HPDE6-E6E7 (cell line): Measurements from ENCODE around the gene OR7C2.
"Not testable (repeated sequence)": the region's sequence is repeated elsewhere in the genome, so short reads cannot be mapped to it uniquely, and the experiment has no call there.

Experiments
- DNase-seq: peaks from one replicate; pipeline ENCODE4 v3.0.0; 2011; ENCODE audit warnings: missing footprints; ENCODE audit errors: extremely low spot score

OR7C2 gene

DNA sequence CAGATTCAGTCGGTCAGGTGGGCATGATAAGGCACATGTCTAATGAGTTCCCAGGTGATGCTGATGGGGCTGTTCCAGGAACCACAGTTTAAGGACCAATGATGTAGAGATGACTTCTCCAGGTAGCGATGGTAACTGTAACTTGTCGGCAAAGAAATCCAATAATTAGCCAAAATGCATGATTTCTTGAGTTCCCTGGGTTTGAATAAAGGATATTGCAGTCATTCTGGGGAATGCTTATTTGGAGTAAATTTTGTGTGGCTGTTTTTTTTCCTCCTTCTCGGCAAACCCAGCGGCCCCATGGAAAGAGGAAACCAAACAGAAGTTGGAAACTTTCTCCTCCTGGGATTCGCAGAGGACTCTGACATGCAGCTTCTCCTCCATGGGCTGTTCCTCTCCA, at the start of gene OR7C2:
Gene OR7C2, plus strand, starts transcription at position 301 of the 400 bp plus-strand sequence. Its CDS starts 0 bp downstream, at position 301.
- DNase-seq = no peak

DNA sequence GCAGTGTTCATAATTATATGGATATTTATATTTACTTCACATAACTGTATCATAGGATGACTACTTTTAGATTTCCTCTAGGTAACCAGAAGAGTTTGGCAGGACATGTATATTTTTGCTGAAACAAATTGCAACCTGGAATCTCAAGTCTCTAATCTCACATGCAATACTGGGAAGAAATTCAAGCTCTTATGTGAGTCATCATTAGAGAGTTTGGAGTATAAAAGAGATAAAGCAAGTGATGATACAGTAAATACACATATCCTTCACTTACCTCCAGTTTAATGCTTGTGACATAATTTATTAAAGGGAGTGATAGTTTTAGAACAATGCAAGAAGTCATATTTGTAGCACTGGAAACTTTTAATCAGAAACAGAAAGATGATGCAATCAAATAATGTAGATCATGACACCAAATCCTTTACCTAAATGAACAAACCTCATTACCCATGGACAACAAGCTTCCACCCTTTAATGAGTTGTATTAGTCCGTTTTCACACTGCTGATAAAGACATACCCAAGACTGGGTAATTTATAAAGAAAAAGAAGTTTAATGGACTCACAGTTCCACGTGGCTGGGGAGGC, 39.5 kb upstream of the OR7C2 start:
- DNase-seq = no peak

- no peak for DNase-seq
These were observed 34.6 kb upstream of the OR7C2 start for GRCh38 chr19:14906711-14907110.

DNA sequence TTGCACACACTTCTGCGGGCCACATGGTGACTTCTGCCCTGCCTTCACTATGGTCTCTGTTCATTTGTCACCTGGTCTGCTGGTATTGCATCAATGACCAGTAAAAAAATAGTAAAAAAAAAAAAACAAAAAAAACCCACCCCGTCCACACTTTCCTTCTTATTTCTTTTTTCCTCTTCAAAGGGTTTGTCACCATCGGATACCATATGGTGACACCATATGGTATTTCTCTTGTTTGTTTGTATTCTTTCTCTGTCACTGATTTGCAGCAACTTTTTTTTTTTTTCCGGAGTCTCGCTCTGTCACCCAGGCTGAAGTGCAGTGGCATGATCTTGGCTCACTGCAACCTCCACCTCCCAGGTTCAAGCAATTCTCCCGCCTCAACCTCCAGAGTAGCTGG, 26.2 kb upstream of the OR7C2 start:
- no peak for DNase-seq

GRCh38 chr19:14916848-14917247, 24.4 kb upstream of the OR7C2 start:
- no peak for DNase-seq

DNA sequence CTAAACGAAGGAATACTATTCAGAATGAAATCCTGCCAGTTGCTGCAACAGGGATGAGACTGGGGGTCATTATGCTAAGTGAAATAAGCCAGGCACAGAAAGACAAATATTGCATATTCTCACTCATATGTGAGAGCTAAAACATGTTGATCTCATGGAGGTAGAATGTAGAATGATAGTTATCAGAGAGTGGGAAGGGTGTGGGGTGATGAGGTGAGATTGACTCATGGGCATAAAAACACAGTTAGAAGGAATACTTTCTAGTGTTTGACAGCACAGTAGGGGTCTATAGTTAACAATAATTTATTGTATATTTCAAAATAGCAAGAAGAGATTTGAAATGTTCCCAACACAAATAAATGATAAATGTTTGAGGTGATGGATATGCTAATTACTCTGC, 7.8 kb upstream of the OR7C2 start:
- DNase-seq = no peak

GRCh38 chr19:14940266-14940665, 1.0 kb upstream of the OR7C2 start:
- DNase-seq = no peak

GRCh38 chr19:14943601-14944000, 2.3 kb downstream of the OR7C2 start:
- DNase-seq = no peak

GRCh38 chr19:14944456-14944855, 3.2 kb downstream of the OR7C2 start:
- DNase-seq = no peak

- DNase-seq = not testable (repeated sequence)
These were observed 8.1 kb downstream of the OR7C2 start for GRCh38 chr19:14949413-14949812.

DNA sequence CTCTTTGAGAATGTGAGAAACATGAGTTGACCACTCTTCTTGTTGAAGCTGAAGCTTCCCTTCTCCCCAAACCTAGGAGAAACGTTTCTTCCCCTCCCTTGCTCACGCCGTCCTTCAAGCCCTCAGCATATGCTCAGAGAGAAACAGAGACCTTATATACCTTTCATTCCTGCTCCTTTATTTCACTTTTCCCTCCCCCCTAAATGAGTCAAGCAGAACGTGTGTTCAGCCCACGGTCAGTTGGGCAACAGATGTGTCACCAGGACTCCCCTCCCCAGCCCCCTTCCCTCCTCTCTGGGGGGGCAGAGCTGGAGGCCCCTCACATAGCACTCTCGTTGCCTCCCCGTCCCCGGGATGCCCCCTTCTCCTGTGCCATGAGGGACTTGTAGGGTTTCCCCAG, 8.6 kb downstream of the OR7C2 start:
- DNase-seq = no peak

GRCh38 chr19:14950421-14950820, 9.1 kb downstream of the OR7C2 start:
- no peak for DNase-seq

GRCh38 chr19:14952767-14953166, 11.5 kb downstream of the OR7C2 start:
- no peak for DNase-seq

DNA sequence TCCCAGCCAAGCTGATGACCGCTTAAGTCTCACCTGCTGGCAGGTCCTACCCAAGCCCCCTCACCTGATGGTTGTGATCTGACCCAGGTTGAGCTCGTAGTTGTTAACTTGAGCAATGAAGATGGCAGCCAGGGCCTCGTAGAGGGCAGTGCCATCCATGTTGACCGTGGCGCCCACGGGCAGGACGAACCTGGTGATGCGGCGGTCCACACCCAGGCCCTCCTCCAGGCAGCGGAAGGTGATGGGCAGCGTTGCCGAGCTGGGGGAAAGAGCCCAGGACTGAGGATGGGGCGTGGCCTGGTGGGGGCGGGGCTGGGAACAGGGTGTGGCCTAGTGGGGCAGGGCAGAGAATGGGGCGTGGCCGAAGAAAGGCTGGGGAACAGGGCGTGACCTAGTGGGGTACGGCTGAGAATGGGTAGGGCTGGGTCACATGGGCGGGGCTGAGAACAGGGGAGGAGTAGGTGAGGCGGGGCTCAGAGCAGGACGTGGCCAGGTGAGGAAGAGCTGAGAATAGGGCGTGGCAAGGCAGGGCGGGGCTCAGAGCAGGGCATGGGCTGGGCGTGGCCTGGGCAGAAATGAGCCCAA, 12.9 kb downstream of the OR7C2 start:
- no peak for DNase-seq

DNA sequence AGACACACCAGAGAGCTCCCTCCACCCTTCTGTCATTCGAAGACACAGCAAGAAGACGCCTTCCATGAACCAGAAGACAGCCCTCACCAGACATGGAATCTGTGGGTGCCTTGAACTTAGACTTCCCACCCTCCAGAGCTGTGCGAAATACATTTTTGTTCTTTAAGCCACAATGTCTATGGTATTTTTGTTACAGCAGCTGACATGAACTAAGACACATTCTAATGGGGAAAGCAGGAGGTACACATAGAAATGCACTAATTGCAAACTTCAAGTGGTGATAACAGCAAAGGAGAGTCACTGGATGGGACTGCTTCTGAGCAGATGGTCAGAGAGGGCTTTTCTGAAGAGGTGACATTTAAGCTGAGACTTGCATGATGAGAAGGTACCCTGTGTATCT, 16.2 kb downstream of the OR7C2 start:
- DNase-seq = no peak

GRCh38 chr19:14959263-14959662, 18.0 kb downstream of the OR7C2 start:
- no peak for DNase-seq

- no peak for DNase-seq
These were observed 20.8 kb downstream of the OR7C2 start for GRCh38 chr19:14961956-14962685.

GRCh38 chr19:14968247-14968646, 27.0 kb downstream of the OR7C2 start:
- DNase-seq = no peak

DNA sequence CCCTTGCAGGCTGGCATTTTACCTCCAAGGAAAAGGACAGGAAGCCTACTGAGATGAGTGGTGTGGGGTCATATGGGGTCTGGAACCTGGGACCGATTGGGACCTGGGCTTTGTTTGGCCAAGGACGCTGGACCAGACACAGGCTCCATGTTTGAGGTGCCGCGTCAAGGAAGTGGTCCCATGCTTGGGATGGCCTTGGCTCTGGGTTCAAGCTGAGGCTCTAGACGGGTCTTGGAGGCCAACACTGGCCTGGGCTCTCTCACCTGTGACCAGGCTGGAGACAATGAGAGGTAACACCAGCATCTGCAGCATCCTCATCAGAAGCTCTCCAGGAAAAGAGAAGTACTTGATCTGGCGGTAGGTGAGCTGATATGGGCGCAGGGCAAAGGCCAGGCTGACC, 30.2 kb downstream of the OR7C2 start:
- no peak for DNase-seq

GRCh38 chr19:14972676-14973075, 31.4 kb downstream of the OR7C2 start:
- DNase-seq = no peak

GRCh38 chr19:14974488-14974887, 33.2 kb downstream of the OR7C2 start:
- no peak for DNase-seq

DNA sequence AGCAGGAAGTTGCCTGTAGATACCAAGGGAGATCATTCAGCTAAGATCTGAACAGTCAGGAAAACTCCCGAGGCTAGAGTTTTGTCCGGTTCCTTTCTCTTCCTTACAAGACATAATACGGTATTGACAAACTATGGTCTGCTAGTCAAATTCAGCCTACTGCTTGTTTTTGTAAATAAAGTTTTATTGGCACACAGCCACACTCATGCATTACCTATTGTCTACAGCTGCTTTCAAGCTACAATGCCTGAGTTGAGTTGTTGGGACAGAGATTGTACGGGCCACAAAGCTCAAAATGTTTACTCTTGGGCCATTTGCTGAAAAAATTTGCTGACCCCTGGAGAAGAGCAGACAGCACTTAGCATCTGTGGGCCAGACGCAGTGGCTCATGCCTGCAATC, 35.8 kb downstream of the OR7C2 start:
- no peak for DNase-seq

GRCh38 chr19:14978161-14978776, 37.0 kb downstream of the OR7C2 start:
- DNase-seq = no peak
